Sigmoid colon (tissue), 4 donors: Measurements from ENCODE around the gene BIN1.

Source experiments
- CTCF ChIP-seq, 4 experiments: fragments of 450-650 bp in 3 of 4; fragments of 200-600 bp in 1 of 4; IDR thresholded peaks; one replicate each; pipeline ENCODE4 v1.5.1; 2016 to 2019; ENCODE audit warnings: antibody characterized with exemption in 4 of 4, mild to moderate bottlenecking in 3 of 4, moderate library complexity in 2 of 4
- EP300 ChIP-seq, 4 donors: sonication (generic); formaldehyde crosslinking; IDR thresholded peaks; one replicate each; pipeline ENCODE4 v1.6.1; 2017; ENCODE audit warnings: antibody characterized with exemption in 4 of 4
- POLR2A ChIP-seq, 2 donors: fragments of 450-650 bp; IDR thresholded peaks; one replicate each; pipeline ENCODE4 v1.6.1; 2016; ENCODE audit warnings: antibody characterized with exemption in 2 of 2, mild to moderate bottlenecking in 2 of 2, moderate library complexity in 2 of 2

- TF ChIP-seq CTCF (IDR thresholded peaks at IDR 0.05) (no peak), EP300 (IDR thresholded peaks at IDR 0.05) (no peak), POLR2A (IDR thresholded peaks at IDR 0.05) (no peak)
Measured at GRCh38 chr2:127048969-127049897, 57.7 kb downstream of the BIN1 start.
